DND-41 (cell line): ENCODE data around the gene BPIFB3.

Experiments
- EZH2 ChIP-seq: IDR thresholded peaks from 3 replicates; pipeline ENCODE4 v1.6.1; 2012; ENCODE audit warnings: borderline replicate concordance, low read depth, mild to moderate bottlenecking, moderate library complexity, low read length, inconsistent platforms; ENCODE audit not compliant: severe bottlenecking
- TF ChIP-seq, protein P1 (sequence below): IDR thresholded peaks from 2 replicates; pipeline ENCODE4 v1.5.1; 2012; ENCODE audit warnings: borderline replicate concordance, low read length, moderate library complexity, mild to moderate bottlenecking; ENCODE audit not compliant: poor library complexity, severe bottlenecking; ENCODE audit errors: extremely low read depth

DNA sequence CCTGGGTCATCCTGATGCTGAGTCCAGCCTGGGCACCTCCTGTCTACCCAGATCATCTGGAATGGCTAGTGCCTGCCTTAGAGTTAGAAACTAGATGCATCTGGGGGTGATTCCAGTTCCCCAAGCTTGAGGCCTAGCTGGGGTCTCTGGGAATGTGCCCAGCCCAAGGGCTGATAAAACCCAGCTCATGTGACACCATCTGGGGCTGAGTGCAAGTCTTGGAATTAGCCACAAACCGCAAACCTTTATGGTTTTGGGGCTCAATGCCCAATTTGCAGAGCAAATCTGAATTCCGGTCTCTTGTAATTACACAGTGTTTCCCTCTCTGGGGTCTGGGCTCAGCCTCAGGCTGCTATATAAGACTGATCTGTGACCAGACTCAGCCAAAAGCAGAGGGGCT lies 25.6 kb downstream of the BPIFB3 start, which contains the start of gene BPIFB4:
- TF ChIP-seq, protein P1, sequence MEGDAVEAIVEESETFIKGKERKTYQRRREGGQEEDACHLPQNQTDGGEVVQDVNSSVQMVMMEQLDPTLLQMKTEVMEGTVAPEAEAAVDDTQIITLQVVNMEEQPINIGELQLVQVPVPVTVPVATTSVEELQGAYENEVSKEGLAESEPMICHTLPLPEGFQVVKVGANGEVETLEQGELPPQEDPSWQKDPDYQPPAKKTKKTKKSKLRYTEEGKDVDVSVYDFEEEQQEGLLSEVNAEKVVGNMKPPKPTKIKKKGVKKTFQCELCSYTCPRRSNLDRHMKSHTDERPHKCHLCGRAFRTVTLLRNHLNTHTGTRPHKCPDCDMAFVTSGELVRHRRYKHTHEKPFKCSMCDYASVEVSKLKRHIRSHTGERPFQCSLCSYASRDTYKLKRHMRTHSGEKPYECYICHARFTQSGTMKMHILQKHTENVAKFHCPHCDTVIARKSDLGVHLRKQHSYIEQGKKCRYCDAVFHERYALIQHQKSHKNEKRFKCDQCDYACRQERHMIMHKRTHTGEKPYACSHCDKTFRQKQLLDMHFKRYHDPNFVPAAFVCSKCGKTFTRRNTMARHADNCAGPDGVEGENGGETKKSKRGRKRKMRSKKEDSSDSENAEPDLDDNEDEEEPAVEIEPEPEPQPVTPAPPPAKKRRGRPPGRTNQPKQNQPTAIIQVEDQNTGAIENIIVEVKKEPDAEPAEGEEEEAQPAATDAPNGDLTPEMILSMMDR: no peak
- no peak for TF ChIP-seq EZH2
